Measurements from ENCODE around the gene BRAF.
"Not testable (repeated sequence)": the region's sequence is repeated elsewhere in the genome, so short reads cannot be mapped to it uniquely, and the experiment has no call there.

The BRAF gene

DNA sequence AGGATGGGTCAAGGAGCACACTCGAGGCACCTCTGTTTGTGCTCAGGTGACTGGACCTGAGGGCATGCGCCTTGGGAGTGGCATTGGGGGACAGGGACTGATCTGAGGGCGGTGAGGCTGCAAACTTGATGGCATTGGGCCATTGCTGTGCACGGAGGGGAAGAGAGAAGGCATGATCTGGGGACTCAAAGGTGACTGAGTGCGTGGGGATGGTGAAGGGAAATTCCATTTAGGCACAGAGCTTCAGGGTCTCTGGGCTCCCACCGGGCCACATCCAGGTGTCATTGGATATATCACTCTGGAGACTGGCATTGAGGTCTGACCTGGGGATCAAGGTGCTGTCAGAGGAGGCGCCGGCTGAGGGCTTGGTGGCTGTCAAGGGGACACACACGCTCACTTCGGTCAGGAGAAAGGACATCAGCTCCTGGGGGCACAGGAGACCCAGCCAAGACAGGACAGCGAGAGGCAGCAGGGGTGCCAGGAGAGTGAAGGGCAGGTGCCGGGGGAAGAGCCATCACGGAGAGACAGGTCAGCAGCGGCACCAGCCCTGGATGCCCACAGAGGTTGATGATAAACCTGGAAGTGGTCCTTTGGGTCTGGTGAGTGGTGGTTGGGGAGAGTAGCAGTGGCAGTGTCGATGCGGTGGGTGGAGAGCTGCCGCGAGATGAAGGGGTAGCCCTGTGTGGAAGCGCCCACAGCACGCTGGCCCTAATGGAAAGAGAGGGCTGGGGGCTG, 246.5 kb downstream of the BRAF start:
- no peak for FAIRE-seq

DNA sequence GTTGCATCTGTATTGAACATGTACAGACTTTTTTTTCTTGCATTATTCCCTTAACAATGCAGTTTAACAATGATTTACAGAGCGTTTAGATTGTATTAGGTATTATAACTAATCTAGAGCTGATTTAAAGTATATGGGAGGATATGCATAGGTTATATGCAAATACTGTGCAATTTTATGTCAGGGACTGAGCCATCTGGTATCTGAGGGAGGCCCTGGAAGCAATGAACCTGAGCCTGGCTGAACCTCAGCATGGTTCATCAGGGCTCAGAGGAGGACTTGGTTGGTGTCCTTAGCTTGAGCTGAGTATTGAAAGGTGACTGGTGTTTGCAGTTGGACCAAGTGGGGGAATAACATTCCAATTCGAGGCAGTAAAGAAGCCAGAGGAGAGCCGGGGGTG, 247.2 kb downstream of the BRAF start:
- FAIRE-seq: no peak

DNA sequence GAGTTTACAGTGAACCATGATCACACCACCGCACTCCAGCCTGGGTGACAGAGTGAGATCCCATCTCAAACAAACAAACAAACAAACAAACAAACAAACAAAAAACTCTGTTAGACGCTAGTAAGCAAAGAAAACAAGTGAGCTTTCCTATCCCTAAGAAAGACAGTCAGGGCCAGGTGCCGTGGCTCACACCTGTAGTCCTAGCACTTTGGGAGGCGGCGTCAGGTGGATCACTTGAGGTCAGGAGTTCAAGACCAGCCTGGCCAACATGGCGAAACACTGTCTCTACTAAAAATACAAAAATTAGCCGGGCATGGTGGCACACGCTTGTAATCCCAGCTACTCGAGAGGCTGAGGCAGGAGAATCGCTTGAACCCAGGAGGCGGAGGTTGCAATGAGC, 247.8 kb downstream of the BRAF start:
- FAIRE-seq: not testable (repeated sequence)

DNA sequence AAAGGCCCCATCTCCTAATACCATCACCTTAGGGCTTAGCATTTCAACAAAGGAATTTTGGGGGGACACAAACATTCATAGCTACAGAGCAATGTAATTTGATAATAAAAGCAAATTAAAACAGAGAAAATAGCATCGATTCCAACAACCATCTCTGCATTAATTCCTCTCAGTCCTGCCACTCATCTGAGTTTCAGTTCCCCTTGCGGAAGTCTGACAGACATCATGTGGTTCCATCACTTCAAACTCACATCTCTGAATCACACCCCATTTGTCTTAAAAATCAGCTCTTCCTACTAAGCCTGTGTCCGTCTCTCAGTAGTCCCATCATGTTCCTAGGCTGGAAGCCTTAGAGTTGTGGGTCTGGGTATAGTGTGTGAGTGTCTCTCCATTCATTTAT, 248.4 kb downstream of the BRAF start:
- FAIRE-seq: no peak

GRCh38 chr7:140675726-140676125, 249.0 kb downstream of the BRAF start:
- FAIRE-seq: no peak

DNA sequence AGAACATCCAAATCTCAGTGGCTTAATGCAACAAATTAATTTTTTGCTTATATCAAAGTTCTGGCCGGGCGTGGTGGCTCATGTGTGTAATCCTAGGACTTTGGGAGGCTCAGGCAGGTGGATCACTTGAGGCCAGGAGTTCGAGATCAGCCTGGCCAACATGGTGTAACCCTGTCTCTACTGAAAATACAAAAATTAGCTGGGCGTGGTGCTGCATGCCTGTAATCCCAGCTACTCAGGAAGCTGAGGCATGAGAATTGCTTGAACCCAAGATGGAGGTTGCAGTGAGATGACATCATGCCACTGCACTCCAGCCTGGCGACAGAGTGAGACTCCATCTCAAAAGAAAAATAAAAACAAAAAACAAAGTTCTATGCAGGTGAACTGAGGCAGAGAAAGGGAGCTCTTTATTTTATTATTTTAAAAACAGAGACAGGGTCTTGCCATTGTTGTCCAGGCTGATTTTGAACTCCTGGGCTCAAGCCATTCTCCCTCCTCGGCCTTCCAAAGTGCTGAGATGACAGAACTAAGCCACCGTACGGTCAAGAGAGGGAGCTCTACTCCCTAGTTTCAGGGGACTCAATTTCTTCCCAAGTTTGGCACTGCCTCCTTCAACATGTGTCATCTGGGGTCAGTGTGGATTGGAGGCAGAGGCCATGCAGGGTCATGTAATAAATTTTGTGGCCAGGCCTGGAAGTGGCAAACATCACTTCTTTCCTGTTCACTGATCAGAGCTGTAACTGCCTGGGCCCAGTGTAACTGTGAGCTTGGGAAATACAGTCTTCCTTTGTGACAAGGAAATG, 249.6 kb downstream of the BRAF start:
- no peak for FAIRE-seq

DNA sequence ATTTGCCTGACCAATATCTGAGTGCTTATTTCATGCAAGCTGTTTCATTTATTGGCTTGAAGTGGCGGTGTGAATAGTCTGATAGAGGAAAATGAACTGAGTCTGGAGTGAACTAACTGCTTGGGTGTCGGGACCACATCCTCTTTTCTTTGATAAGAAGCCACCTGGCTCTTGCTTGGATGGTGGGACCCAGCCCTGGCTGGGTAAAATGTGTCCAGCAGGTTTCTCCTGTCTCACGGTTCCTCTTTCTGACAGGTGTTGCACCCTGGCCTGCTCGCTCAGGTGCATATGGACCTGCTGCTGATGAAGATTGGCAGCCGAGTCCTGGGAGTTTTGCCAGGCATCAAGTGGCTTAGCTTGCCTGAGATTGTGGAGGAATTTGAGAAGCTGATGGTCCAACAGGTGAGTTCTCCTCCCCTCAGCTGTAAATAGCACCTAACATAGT, 250.4 kb downstream of the BRAF start:
- no peak for FAIRE-seq

GRCh38 chr7:140673774-140674155, 251.0 kb downstream of the BRAF start:
- FAIRE-seq: no peak

- FAIRE-seq: no peak
These were observed 251.5 kb downstream of the BRAF start for GRCh38 chr7:140673063-140673773.

DNA sequence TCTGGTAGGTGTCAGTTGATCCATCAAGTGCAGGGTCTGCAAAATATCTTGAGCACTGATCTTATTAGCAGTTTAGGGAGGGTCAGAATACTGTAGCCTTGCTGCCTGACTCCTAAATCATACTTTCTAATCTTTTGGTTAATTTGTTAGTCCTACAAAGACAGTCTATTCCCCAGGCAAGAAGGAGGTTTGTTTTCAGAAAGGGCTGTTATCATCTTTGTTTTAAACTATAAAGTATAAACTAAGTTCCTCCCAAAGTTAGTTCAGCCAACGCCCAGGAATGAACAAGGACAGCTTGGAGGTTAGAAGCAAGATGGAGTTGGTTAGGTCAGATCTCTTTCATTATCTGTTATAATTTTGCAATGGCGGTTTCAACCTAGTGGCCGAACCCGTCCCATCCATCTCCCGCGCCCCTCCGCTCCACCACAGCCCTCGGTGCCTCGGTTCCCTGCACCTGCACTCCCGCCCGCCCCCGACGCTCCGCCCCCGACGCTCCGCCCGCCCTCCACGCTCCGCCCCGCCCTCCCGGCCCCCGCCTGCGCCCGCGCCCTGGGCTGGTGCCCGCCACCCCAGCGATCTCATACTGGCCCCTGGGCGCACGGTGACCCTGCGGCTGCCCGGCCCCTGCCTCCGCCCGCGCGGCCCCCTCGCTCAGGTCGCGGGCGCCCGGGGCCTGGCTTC, 252.2 kb downstream of the BRAF start, which contains the start of gene ADCK2:
TSS of gene ADCK2 (plus strand) at position 564 of the 681 bp plus-strand sequence. CDS start 386 bp downstream, outside the sequence.
- FAIRE-seq: no peak

- FAIRE-seq: no peak
These were observed 252.8 kb downstream of the BRAF start for GRCh38 chr7:140671966-140672365.

DNA sequence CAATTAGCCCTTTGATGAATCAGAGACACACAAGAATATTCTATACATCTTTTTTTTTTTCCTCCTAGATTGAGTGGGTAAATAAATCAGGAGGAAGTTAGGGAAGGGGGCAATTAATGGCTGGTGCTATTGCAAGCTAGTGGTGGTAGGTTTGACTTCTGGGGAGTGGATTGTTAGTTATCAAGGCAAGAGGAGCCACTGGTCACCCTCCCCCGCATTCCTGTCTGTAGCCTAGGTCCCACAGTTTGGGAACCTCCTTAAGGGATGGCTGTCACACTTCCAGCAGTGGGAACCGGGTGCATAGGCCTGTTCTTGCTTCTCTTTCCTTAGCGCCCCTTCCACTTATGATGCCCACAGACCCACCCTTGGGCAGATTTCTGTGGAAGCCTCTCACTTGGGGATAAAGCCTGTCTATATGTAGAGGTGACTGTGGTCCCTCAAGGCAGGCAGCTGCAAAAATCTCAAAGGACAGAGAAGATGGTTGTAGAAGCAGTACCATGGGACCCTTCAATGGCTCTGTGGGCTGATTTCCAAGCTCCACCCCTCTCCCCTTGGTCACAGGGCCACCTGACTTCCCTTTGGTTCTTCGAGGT, 254.3 kb downstream of the BRAF start:
- FAIRE-seq: no peak

DNA sequence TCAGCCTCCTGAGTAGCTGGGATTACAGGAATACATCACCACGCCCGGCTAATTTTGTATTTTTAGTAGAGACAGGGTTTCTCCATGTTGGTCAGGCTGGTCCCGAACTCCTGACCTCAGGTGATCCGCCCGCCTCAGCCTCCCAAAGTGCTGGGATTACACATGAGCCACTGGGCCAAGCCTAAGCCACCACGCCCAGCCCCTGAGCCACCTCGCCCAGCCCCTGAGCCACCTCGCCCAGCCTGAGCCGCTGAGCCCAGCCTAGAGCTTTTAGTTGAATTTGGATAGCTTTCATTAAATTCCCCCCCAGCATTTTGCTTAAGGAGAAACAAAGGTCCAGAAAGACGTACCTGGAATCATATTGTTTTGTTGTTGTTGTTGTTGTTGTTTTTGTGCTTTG, 254.9 kb downstream of the BRAF start:
- FAIRE-seq: not testable (repeated sequence)

DNA sequence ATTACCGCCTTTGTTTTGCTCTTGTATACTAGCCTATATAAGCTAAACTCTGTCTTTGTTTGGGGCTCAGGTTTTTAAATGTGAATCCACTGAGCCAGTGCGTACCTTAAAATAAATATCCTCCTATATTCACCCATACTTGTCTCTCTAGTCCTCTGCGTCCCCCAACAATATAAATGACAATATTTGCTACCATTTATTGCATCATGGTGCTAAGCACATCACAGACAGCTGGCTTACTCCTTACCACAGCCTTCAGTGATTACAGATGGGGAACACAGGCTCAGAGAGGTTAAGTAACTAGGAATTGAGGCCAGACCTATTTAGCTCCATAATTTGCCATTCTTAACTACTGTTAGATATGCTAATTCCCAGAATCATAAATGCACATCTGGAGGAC, 255.4 kb downstream of the BRAF start:
- no peak for FAIRE-seq

Data from islet of Langerhans (tissue), 1 donor.